Omental fat pad (tissue), 4 donors: ENCODE data around the gene LDLR. TPM values are rescaled to one million over a fixed set of nuclear protein-coding genes. Genes with fewer than 3 reads are reported as not detected.
"Not testable (repeated sequence)": the region's sequence is repeated elsewhere in the genome, so short reads cannot be mapped to it uniquely, and the experiment has no call there.

Experiments
- ATAC-seq: fragments of 150-250 bp; one replicate; pipeline ENCODE4 v1.9.1; 2016; ENCODE audit warnings: mild to moderate bottlenecking, moderate library complexity; ENCODE audit not compliant: low FRiP score
- DNase-seq: peaks from one replicate; pipeline ENCODE4 v3.0.0-alpha.2; 2019; ENCODE audit warnings: low spot score
- total RNA-seq, 4 donors: library from RNA; depleted of rRNA; stranded (reverse); fragments of >200 nt; gene quantifications; one replicate each; pipeline ENCODE4 v1.1.0, GENCODE V29; 2016
- TF ChIP-seq, protein P1 (sequence below), 3 donors: fragments of 450-650 bp; IDR thresholded peaks; one replicate each; pipeline ENCODE4 v1.5.1; 2016 to 2017; ENCODE audit warnings: antibody characterized with exemption in 3 of 3, mild to moderate bottlenecking in 3 of 3, moderate library complexity in 2 of 3

Gene LDLR
- total RNA-seq, 4 donors from 2014 or later = 21.2 to 397 (median 114) TPM

GRCh38 chr19:11180346-11180745 lies 91.1 kb downstream of the LDLR start:
- TF ChIP-seq, protein P1, sequence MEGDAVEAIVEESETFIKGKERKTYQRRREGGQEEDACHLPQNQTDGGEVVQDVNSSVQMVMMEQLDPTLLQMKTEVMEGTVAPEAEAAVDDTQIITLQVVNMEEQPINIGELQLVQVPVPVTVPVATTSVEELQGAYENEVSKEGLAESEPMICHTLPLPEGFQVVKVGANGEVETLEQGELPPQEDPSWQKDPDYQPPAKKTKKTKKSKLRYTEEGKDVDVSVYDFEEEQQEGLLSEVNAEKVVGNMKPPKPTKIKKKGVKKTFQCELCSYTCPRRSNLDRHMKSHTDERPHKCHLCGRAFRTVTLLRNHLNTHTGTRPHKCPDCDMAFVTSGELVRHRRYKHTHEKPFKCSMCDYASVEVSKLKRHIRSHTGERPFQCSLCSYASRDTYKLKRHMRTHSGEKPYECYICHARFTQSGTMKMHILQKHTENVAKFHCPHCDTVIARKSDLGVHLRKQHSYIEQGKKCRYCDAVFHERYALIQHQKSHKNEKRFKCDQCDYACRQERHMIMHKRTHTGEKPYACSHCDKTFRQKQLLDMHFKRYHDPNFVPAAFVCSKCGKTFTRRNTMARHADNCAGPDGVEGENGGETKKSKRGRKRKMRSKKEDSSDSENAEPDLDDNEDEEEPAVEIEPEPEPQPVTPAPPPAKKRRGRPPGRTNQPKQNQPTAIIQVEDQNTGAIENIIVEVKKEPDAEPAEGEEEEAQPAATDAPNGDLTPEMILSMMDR (IDR thresholded peaks at IDR 0.05) = no peak
- DNase-seq = no peak
- no peak for ATAC-seq

GRCh38 chr19:11180975-11181374 lies 91.7 kb downstream of the LDLR start:
- ATAC-seq, DNase-seq: not testable (repeated sequence)

- ATAC-seq (no peak), DNase-seq (no peak)
- TF ChIP-seq, protein P1 (IDR thresholded peaks at IDR 0.05) = no peak
Measured at GRCh38 chr19:11181488-11181887, 92.2 kb downstream of the LDLR start.

Other genes with a start within 250 kb of the LDLR start
- 1 to 10 TPM; 1.0 to 7.9 (median 4.9) TPM for gene C19orf38, start 241.0 kb upstream of the LDLR start, total RNA-seq
- 10 to 100 TPM; 11.8 to 20.5 (median 16.5) TPM for gene CARM1, start 217.9 kb upstream of the LDLR start, total RNA-seq
- gene YIPF2, start 160.8 kb upstream of the LDLR start, total RNA-seq = 10 to 100 TPM; 31.0 to 52.4 (median 39.1) TPM
- gene TIMM29, start 160.7 kb upstream of the LDLR start, total RNA-seq = 10 to 100 TPM; 14.7 to 22.1 (median 20.3) TPM
- gene SMARCA4, start 128.4 kb upstream of the LDLR start, total RNA-seq = 10 to 100 TPM; 42.4 to 89.9 (median 57.8) TPM
- 1 to 10 TPM; 1.2 to 2.8 (median 1.5) TPM for gene SPC24, start 66.3 kb downstream of the LDLR start, total RNA-seq
- gene KANK2, start 108.1 kb downstream of the LDLR start, total RNA-seq = 100 to 1,000 TPM; 177 to 383 (median 325) TPM
- 1 to 10 TPM; 1.2 to 4.7 (median 2.9) TPM for gene ANGPTL8, start 150.2 kb downstream of the LDLR start, total RNA-seq
- gene DOCK6, start 173.1 kb downstream of the LDLR start, total RNA-seq = 100 to 1,000 TPM in 1 of 4 donors, 10 to 100 TPM in 3; 17.1 to 109 (median 41.4) TPM
- gene TSPAN16, start 206.7 kb downstream of the LDLR start, total RNA-seq = not detected